Prostate gland (tissue), 2 donors: ENCODE results near the gene SRRM1.

Experiments used
- CTCF ChIP-seq, 4 experiments: fragments of 200-600 bp in 2 of 4; fragments of 450-650 bp in 2 of 4; sonication (generic) in 2 of 4; IDR thresholded peaks; 1 replicate in 3 of 4; 2 replicates in 1 of 4; pipeline ENCODE4 v1.5.1; 2016 to 2019; ENCODE audit warnings: antibody characterized with exemption in 4 of 4, mild to moderate bottlenecking in 2 of 4, moderate library complexity in 2 of 4
- POLR2A ChIP-seq: fragments of 450-650 bp; IDR thresholded peaks from one replicate; pipeline ENCODE4 v1.6.1; 2016; ENCODE audit warnings: antibody characterized with exemption, mild to moderate bottlenecking

GRCh38 chr1:24635195-24635843 is 7.8 kb upstream of the SRRM1 start:
- TF ChIP-seq POLR2A (no peak), CTCF (IDR thresholded peaks at IDR 0.05) (peak; percentile 24 to 73 (median 54))
